GM12891 (cell line): ENCODE data around the gene TENM4.

Experiments
- POLR2AphosphoS5 ChIP-seq: IDR thresholded peaks from 2 replicates; pipeline ENCODE4 v1.6.1; 2011; ENCODE audit warnings: low read depth, low read length, control low read depth
- TAF1 ChIP-seq: IDR thresholded peaks from 2 replicates; pipeline ENCODE4 v1.6.1; 2011; ENCODE audit warnings: low read depth, low read length, control low read depth

DNA sequence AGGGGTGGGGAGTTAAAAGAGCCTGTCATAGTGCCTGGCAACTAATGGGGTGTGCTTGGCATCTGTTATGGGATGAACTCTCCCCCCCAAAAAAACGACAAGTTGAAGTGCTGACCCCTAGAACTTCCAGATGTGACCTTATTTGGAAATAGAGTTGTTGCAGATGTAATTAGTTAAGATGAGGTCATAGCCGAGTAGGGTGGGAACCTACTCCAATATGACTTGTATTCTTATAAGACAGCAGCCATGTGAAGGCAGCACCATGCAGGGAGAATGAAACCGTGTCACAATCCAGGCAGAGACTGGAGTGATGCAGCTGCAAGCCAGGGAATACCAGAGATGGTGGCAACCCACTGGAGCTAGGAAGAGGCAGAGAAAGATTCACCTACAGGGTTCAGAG lies 394.5 kb downstream of the TENM4 start:
- TF ChIP-seq TAF1 (no peak), POLR2AphosphoS5 (no peak)
